NCI-H2081 treated with DMSO at 0.1 percent for 48 hours (cell line): ENCODE results near the gene MRPL42.
"Not testable (repeated sequence)": the region's sequence is repeated elsewhere in the genome, so short reads cannot be mapped to it uniquely, and the experiment has no call there.

Experiments used
- DNase-seq: peaks from one replicate; lab custom pipeline; 2025; lab: John Stamatoyannopoulos, UW

MRPL42 gene

DNA sequence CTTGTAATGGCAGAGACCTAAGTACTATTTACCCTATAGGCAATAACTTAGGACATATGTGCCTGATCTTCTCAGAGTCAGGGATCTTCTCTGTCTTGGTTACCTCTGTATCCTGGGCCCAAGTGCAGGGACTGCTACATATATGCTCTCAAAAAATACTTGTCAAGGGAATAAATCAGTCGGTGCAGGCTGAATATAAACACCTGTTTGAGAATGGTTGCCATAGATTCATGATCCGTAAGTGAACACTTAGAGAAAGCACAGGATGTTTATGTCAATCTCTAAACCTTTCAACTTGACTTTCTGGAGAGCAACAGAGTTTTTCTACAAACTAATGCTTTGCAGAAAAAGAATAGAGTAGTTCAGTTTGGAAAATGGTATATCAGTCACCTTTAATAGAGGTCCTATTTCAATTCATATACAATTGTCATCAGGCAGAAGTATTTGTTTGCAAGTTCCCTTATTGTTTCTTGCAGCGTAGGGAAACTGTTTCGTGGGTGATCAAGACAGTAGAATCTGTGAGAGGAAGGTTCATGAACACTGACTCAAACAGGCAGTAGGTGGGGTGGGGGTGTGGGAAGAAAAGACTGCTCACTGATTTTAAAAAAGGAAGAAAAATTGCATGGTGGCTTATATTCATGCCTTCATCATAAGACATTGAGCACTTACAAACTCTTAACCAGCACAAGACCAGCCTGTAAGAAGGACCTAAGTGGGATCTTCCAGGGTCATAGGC, 19.6 kb upstream of the MRPL42 start:
- DNase-seq = no peak

DNA sequence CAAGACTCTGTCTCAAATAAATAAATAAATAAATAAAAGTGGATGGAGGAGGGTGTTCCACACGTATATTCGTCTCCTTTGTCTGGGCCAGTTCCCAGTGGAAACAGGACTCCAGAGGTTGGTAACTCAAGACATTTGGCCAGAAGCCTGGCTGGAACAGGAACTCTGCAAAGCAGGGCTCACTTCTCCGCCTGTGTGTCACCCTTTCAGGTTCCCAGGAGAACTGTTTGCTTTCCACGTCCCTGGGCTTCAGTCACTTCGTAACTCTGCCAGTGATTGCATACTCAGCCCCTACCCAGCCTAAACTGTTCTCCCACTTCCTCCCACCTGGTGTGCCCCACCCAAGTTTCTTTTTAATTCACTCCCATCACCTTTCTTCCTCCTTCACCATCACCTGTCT, 18.5 kb upstream of the MRPL42 start:
- no peak for DNase-seq

DNA sequence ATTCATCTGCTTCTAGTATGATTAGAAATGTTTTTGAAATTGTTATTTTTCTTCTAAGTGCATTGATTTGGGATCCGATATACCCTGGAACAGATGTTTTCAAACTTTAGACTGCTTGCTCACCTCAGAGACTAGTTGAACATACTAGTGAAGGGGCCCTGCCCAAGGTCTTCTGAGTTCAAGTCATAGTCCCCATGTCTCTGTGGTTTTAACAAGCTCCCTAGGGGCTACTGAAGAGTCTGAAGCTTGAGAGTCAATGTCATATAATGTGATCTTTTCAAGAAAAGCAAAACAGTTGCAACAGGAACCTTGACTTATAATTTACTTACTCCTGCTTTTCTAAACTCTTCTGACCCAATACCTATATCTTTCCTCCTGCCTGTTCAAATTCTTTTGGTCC, 18.0 kb upstream of the MRPL42 start:
- DNase-seq = no peak

DNA sequence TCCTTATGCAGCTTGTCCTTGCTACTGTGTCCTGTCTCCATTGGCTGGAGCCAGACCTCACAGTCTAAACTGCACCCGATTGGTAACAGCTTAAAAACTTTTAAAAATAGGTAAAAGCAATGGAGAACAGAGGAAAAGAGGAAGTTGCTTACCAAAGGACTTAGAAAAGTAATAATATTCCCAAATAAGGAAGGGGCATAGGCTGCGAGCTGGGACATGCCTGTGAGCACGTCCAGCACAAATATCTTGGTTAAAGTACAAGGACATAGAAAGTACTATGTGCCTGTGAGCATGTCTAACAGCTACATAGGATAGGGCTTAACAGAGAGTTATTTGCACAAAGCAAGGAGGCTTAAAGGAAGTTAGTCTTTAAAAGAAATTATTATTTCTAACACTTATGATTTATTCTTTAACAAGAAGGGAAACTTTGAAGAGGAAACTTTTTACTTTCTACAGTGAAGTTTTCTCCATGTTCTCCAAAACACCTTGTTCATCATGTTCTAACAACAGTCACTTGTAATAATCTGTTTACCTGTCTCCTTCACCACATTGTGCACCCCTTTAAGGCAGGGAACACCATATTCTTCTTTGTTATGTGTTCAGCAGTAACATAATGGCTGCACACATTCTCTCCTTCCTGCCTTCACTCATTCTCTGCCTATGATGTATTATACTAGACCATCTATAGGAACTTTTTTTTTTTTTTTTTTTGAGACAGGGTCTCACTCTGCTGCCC, 15.7 kb upstream of the MRPL42 start:
- DNase-seq = no peak

DNA sequence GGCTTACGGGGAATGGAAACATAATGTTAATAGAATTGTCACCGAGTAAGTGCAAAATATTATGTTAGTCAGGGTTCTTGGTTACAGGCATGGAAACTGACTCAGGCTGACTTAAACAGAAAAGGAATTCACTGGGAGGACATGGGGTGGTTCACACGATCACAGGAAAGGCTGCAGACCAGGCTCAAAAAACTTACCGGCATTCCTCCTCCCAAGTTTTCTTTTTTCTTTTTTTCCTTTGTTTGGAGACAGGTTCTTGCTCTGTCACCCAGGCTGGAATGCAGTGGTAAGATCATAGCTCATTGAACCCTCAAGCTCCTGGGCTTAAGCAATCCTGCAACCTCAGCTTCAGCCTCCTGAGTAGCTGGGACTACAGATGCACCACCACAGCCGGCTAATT, 13.7 kb upstream of the MRPL42 start:
- DNase-seq = no peak

DNA sequence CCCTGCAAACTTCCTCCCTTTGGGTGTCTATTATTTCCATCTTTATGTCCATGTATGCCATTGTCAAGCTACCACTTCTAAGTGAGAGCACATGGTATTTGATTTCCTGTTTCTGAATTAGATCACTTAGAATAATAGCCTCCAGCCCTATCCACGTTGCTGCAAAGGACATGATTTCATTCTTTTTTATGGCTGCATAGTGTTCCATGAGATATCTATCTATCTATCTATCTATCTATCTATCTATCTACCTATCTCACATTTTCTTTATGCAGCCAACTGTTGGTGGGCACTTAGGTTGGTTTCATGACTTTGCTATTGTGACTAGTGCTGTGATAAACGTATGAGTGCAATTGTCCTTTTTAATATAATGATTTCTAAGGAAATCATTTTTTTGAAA, 11.2 kb upstream of the MRPL42 start:
- DNase-seq = no peak

DNA sequence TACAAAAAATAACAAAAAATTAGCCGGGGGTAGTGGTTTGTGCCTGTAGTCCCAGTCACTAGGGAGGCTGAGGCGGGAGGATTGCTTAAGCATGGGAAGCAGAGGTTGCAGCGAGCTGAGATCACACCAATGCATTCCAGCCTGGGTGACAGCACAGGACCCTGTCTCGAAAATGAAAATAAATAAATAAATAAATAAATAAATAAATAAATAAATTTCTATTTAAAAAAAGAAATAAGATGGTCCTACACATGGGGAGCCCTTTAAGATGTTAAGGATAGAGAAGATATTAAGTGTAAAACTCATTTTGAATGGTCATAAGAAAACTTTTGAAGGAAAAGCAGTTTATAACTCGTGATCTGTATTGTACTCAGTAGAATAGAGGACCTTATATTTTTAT, 8.2 kb upstream of the MRPL42 start:
- no peak for DNase-seq

DNA sequence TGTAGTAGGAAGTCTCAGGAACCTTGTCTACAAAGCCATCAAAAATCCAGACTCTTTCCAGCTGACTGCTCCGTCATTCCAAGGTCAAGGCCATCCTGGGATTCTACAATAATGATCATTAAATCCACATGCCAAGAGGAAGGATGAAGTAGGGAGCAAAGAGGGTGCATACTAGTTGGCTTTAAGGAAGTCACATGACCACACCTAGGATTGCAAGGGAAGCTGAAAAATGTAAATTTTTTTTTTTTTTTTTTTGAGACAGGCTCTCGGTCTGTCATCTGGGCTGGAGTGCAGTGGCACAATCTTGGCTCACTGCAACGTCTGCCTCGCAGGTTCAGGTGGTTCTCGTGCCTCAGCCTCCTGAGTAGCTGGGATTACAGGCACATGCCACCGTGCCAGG, 7.3 kb upstream of the MRPL42 start:
- DNase-seq = no peak

DNA sequence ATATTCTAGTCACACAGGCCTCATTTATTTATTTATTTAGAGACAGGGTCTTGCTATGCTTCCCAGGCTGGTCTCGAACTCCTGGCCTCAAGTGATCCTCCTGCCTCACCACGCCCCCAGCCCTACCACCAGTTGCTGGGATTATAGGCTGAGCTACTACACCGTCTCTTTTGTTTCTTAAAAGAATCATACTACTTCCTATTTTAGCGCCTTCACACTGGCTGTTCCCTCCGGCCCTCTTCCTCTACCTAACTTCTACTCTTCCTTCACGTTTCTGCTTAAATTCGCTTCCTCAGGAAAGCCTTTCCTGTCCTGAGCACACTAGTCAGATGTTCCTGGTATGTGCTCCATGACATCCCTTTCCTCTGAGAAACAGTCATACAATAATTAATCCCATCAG, 6.4 kb upstream of the MRPL42 start:
- no peak for DNase-seq

DNA sequence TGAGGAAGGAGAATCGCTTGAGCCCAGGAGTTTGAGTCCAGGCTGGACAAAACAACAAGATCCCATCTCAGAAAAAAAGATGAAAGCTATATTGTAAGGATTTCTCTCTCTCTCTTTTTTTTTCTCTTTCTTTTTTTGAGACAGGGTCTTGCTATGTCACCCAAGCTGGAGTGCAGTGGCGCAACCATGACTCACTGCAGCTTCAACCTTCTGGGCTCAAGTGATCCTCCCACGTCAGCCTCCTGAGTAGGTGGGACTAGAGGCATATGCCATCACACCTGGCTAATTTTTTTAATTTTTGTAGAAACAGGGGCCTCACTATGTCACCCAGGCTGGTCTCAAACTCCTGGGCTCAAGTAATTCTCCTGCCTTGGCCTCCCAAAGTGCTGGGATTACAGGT, 5.8 kb upstream of the MRPL42 start:
- no peak for DNase-seq

DNA sequence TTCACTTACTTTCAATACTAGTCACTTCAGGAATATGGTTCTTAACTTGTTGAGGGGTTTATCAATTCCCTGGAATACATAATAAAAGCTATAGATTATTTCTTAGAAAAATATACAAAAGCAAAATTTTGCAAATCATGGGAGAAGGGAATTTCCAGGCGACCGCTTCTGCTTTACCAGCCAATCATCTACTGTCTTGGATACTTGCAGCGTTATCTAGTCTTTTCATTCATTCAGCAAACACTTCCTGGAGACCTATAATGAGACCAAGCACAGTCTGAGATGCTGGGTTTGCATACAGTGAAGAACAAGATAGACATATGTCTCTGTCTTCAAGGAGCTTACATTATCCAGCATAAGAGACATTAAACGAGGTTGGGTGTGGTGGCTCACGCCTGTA, 1.5 kb upstream of the MRPL42 start:
- DNase-seq = no peak

DNA sequence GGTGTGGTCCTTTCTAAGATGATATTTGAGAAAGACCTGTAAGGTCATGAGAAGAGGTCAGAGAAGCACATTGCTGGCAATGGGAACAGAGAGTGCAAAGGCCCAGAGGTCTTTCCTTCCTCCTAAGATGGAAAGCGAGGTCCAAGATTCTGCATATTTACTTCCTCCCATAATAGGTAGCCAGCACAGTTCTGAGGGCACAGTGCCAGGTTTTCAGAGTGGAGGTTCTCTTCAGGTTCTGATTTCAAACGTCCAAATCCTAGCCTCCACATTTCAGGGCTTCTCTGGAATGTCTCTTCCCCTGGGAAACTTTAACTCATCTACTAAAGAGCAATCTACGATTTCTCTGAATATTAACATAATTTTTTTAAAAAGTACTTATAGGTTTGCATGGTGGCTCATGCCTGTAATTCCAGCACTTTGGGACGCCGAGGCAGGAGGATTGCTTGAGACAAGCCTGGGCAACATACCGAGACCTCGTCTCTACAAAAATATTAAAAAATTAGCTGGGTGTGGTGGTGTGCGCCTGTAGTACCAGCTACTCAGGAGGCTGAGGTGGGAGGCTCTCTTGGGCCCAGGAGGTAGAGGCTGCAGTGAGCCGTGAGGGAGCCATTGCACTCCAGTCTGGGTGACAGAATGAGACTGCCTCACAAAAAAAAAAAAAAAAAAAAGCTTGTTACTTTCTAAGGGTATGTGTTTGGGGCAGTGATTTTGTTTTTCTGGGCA, 526 bp upstream of the MRPL42 start:
- no peak for DNase-seq

DNA sequence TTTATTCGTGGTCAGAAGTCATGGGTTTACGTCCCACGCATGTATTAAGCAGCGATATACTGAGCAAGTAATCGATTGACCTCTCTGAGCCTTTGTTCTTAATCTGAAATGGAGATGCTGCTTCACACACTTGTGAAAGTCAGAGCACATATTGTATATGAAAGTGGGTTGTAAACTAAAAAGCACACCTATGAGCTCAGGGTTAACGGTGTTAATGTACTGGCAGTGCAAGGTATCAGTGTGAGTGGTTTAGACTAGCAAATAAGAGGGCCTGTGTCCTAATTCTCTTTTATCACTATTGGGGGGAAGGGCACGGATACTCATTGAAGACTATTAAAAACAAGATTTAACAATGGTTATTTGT, 676 bp downstream of the MRPL42 start:
- no peak for DNase-seq

DNA sequence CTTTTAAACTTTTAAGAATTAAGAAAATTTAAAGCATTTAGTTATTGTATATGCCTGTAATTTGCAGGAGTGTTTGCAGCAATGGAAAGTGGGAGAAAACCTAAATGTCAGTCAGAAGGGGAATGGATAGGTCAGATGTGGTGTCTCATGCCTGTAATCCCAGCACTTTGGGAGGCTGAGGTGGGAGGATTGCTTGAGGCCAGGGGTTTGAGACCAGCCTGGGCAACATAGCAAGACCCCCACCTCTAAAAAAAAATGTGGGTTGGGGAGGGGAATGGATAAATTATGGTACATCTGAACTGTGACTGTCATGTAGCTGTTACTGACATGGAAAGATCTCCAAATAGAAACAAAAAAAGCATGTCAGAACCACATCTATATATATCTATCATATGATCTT, 2.1 kb downstream of the MRPL42 start:
- no peak for DNase-seq

DNA sequence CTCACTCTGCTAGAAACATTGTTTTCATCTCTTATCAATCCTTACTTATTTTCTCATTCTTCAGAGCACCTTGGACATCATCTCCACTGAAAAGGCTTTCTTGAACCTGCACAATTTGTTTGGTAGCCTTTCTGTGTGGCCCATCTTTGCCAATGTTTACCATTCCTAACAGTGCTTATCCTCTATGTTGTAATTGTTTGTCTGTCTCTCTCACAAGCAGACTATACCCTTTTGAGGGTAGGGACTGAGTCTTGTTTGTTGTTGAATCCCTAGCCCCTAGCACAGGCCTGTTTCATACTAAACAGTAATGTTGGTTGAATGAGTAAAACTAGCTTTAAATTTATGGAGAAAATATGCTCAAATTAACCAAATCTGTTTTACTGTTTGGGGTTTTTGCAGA, 9.2 kb downstream of the MRPL42 start:
- no peak for DNase-seq

DNA sequence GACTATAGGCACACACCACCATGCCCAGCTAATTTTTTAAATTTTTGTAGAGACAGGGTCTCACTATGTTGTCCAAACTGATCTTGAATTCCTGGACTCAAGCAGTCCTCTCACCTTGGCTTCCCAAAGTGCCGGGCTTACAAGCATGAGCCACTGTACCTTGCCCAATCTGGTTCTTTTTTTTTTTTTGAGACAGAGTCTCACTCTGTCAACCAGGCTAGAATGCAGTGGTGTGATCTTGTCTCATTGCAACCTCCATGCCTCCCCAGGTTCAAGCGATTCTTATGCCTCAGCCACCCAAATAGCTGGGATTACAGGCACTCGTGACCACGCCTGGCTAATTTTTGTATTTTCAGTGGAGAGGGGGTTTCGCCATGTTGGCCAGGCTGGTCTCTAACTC, 15.4 kb downstream of the MRPL42 start:
- no peak for DNase-seq

DNA sequence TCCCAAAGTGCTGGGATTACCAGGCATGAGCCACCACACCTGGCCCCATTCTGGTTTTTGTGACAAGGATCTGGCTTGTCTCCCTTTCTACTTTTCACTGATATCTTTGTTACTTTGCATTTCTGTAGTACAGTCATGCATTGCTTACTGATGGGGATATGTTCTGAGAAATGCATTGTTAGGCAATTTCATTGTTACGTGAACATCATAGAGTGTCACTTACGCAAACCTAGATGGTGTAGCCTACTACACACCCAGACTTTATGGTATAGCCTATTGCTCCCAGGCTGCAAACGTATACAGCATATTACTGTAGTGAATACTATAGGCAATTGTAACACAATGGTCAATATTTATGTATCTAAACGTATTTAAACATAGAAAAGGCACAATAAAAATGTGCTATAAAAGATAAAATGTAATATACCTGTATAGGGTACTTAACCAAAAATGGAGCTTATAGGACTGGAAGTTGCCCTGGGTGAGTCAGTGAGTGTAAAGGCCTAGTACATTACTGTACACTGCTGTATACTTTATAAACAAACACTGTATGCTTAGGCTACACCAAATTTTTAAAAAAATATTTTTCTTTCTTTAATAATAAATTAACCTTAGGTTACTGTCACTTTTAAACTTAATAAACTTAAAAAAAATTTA, 16.0 kb downstream of the MRPL42 start:
- no peak for DNase-seq

DNA sequence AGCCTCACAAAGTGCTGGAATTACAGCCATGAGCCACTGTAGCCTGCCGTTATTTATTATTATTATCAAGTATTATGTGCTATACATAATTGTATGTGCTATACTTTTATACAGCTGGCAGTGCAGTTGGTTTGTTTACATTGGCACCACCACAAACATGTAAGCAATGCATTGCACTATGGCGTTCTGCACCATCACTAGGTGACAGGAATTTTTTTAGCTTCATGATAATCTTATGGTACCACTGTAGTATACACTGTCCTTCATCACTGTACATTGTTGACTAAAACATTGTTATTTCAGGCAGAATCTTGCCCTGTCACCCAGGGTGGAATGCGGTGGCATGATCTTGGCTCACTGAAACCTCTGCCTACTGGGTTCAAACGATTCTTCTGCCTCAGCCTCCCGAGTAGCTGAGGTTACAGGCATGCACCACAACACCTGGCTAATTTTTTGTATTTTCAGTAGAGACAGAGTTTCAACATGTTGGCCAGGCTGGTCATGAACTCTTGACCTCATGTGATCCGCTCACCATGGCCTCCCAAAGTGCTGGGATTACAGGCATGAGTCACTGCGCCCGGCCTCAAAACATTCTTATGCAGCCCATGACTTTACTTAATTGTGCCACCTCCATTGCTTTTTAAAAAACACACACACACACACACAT, 17.1 kb downstream of the MRPL42 start:
- DNase-seq = no peak

DNA sequence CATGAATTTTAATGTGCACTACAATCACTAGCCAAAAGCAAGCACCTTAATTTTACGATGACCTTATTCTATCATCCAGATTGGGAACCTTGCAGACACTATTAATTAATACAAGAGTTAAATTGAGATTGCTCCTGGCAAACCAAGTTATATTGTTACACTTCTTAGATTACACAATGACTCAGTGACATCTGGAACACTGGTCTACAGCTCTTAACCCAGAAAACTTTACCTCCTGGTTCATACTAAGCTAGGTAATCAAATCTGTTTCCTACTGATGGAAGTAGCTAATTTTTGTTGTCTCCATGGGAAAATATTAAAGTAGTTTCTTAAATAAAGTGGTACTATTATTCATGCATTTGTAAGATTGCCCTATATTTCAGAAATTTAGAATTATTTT, 25.5 kb downstream of the MRPL42 start:
- not testable (repeated sequence) for DNase-seq

DNA sequence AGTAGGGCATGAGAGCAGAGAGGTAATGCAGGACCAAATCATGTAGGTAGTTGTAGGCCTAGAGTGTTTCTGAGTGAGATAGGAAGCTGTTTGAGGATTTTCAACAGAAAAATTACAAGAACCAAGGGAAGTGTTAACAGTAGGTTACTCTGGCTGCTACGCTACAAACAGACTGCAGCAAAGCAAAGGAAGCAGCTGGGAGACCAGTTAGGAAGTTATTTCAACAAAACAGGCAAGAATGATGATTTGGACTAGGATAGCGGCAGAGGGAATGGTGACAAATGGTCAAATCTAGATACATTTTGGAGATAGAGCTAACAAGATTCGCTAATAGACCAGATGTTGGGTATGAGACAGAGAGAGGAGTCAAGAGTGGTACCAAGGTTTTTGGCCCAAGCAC, 26.8 kb downstream of the MRPL42 start:
- no peak for DNase-seq

DNA sequence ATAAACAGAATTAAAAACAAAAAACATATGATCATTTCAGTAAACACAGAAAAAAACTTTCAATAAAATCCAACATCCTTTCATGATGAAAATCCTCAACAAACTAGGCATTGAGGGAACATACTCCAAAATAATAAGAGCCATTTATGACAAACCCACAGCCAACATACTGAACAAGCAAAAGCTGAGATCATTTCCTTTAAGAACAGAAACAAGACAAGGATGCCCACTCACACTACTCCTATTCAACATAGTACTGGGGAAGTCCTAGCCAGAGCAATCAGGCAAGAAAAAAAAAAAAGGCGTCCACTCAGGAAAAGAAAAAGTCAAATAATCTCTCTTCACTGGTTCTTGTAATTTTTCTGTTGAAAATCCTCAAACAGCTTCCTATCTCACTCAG, 30.1 kb downstream of the MRPL42 start:
- DNase-seq = no peak

DNA sequence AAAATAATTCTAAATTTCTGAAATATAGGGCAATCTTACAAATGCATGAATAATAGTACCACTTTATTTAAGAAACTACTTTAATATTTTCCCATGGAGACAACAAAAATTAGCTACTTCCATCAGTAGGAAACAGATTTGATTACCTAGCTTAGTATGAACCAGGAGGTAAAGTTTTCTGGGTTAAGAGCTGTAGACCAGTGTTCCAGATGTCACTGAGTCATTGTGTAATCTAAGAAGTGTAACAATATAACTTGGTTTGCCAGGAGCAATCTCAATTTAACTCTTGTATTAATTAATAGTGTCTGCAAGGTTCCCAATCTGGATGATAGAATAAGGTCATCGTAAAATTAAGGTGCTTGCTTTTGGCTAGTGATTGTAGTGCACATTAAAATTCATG, 31.5 kb downstream of the MRPL42 start:
- DNase-seq = not testable (repeated sequence)
